Pancreas (tissue), 10 donors: ENCODE measurements around the gene RAB1B. TPM values are rescaled to one million over a fixed set of nuclear protein-coding genes. Genes with fewer than 3 reads are reported as not detected.

Experiments
- ATAC-seq, 4 donors: fragments of 200-7000 bp; cut with Tn5 transposase; one replicate each; pipeline versions ENCODE4 v1.8.0 to v1.9.1; 2020; ENCODE audit warnings: mild to moderate bottlenecking in 4 of 4, moderate library complexity in 4 of 4
- DNase-seq, 6 donors: peaks; one replicate each; pipeline ENCODE4 v3.0.0-alpha.2; 2020
- FAIRE-seq: peaks from 2 replicates; lab custom pipeline; 2012; peaks lifted over from hg19 to GRCh38; lab: Jason Lieb, UNC
- H3K27ac ChIP-seq, 4 donors: fragments of 200-600 bp; sonication (generic); 1 replicate in 3 of 4; 2 replicates in 1 of 4; pipeline versions ENCODE4 v1.5.0 to v1.8.0; 2020
- H3K27me3 ChIP-seq, 4 donors: fragments of 200-600 bp; one replicate each; pipeline ENCODE4 v1.8.0; 2021
- H3K36me3 ChIP-seq, 3 donors: fragments of 200-600 bp; sonication (generic) in 1 of 3; one replicate each; pipeline versions ENCODE4 v1.5.0 to v1.8.0; 2020 to 2021
- H3K4me1 ChIP-seq, 3 donors: fragments of 200-600 bp; one replicate each; pipeline ENCODE4 v1.8.0; 2021
- H3K4me3 ChIP-seq, 4 donors: fragments of 200-600 bp; sonication (generic) in 2 of 4; one replicate each; pipeline versions ENCODE4 v1.5.0 to v1.8.0; 2020 to 2021
- H3K9me3 ChIP-seq, 4 donors: fragments of 200-600 bp; one replicate each; pipeline ENCODE4 v1.8.0; 2021
- CTCF ChIP-seq, 4 donors: fragments of 200-600 bp; sonication (generic) in 3 of 4; IDR thresholded peaks; one replicate each; pipeline versions ENCODE4 v1.5.0 to v1.8.0; 2021; ENCODE audit warnings: antibody characterized with exemption in 4 of 4
- WGBS, 2 donors: extraction: QIAGEN DNeasy Blood & Tissue Kit; methylation state at CpG; one replicate each; pipeline ENCODE4 v1.1.7; 2013; 5-methylcytosine and 5-hydroxymethylcytosine counted together
- intact Hi-C, 3 donors: fragments of 100-400 bp; cut with DNase I; formaldehyde crosslinking; loops; one replicate each; pipeline versions ENCODE4 v1.11.1 to v1.14.2; 2022
- polyA plus RNA-seq, 2 donors: library from polyadenylated mRNA; stranded (reverse); fragments of 200-250 nt; gene quantifications; one replicate each; pipeline ENCODE4 v1.2.3, GENCODE V29; 2013
- total RNA-seq, 6 donors: library from RNA; stranded (reverse); fragmentation: NEBNext Ultra II Directional in 4 of 6; extraction: Animal tissue kit (Norgen Biotek cat#: 25700) in 4 of 6; gene quantifications; one replicate each; pipeline versions ENCODE4 v1.2.1 to v1.2.4, GENCODE V29; 2021 to 2023
- donor health status: healthy with polysubstance abuse.
- donor health status: DM: no; HTN: no; CAD: no; lungs with moderate emphysema.
- donor health status: DM: no; HTN: no; CAD: no.
- donor health status: control.
- donor health status: control.
- donor health status: Bipolar disorder and iron deficiency.
- donor health status: DM: yes; HTN: yes; CAD: no.
- donor health status: DM: no; HTN: no; CAD: no.
- donor health status: DM: no; HTN: no; CAD: no.
- donor health status: DM: yes; HTN: yes; CAD: no.

The RAB1B gene
- total and polyA plus RNA-seq, 8 donors: 36.8 to 96.2 (median 55.1) TPM

DNA sequence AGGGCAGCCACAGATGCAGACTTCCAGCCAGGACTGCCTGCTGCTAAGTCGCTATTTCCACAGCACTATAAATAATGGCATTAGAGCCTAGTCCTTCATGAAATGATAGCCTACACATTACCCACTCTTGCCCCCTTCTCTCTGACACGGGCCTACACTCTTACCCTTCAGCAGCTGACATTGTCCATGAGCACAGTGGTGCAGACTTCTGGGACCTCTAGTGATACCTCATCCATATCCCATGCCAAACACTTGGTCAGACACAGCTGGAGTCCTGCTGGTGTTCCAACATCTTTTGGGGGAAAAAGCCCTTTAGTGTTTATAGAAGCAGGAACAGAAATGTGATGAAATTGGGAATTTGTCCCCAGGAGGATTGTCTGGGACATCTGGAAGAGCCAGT lies 43.4 kb upstream of the RAB1B start:
- Histone ChIP-seq H3K36me3 (no peaks in the 10 kb centered on the region), H3K27me3 (no peaks in the 10 kb centered on the region), H3K27ac (no peak overlapping the region), H3K4me1 (no peaks in the 10 kb centered on the region), H3K4me3 (no peak overlapping the region), H3K9me3 (no peaks in the 10 kb centered on the region)
- no peak for DNase-seq
- intact Hi-C loops: loop anchor here in 1 of 3 donors (10.0 kb wide), 1 partner anchor 60 kb away; the partner anchor contains the start of gene YIF1A
- no peak for FAIRE-seq
- ATAC-seq: no peak
- WGBS, 2 donors: 35 to 39% methylated on average over 2 of the region's 2 CpGs
- no peak for TF ChIP-seq CTCF (IDR thresholded peaks at IDR 0.05)

DNA sequence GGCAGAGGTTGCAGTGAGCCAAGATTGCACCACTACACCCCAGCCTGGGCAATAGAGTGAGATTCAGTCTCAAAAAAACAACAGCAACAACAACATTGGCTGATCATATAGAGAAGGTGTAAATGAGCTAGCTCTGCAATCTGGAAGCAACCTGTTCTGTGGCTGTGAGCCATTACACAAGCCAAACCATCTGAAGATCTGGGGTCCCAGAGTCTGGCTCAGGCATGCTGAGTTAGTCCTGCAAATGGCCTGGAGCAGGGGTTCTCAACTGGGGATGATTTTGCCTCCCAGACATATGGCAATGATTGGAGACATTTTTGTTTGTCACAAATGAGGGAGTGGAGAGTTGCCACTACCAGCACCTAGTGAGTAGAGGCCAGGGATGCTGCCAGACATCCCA lies 42.3 kb upstream of the RAB1B start:
- no peak for TF ChIP-seq CTCF (IDR thresholded peaks at IDR 0.05)
- ATAC-seq: no peak

GRCh38 chr11:66227700-66228099 lies 40.7 kb upstream of the RAB1B start:
- H3K27me3 ChIP-seq: no peaks in the 10 kb centered on the region
- H3K9me3 ChIP-seq: no peaks in the 10 kb centered on the region
- H3K4me3 ChIP-seq: no peak overlapping the region
- peaks cover 0 to 18% (median 0%) of the 10 kb centered on the region in 3 donors for H3K36me3 ChIP-seq
- peak in 2 of 4 donors; percentile 11 for ATAC-seq
- peak in 1 of 6 donors; percentile 17 for DNase-seq
- no peaks in the 10 kb centered on the region for H3K4me1 ChIP-seq
- TF ChIP-seq CTCF (IDR thresholded peaks at IDR 0.05): no peak
- FAIRE-seq: no peak
- WGBS, 2 donors: 75 to 80% methylated on average over 5 of the region's 5 CpGs
- intact Hi-C loops: loop anchor here in 1 of 3 donors (10.0 kb wide), 1 partner anchor 57 kb away; the partner anchor contains the start of gene YIF1A
- peak overlapping the region in 1 of 4 donors; percentile 35 for H3K27ac ChIP-seq

More for the DNA sequence above, 42.3 kb upstream of the RAB1B start:
- Histone ChIP-seq H3K27me3 (no peaks in the 10 kb centered on the region), H3K36me3 (peaks cover 0 to 4% (median 0%) of the 10 kb centered on the region in 3 donors), H3K4me1 (no peaks in the 10 kb centered on the region), H3K9me3 (no peaks in the 10 kb centered on the region), H3K27ac (no peak overlapping the region), H3K4me3 (no peak overlapping the region)
- peak in 1 of 6 donors; percentile 4 for DNase-seq
- no peak for FAIRE-seq
- intact Hi-C loops: loop anchor here in 1 of 3 donors (10.0 kb wide), 1 partner anchor 59 kb away; the partner anchor contains the start of gene YIF1A

DNA sequence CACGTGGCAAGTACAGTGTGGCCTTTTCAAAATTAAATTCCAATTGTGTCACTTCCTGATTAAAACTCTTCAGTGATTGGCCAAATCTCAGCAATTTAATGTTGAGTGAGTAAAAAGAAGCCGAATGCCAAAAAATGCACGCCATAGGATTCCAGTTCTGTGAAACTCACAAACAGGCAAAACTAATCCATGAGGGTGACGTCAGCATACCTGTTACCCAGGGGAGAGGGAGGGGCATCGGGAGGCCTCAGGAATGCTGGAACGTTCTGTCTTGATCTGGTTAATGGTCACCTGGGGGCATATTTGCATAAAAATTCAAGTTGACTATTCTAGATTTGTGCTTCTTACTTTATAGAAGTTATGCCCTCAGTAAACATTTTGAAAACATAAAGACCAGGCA lies 39.9 kb upstream of the RAB1B start:
- intact Hi-C loops: loop anchor here in 1 of 3 donors (10.0 kb wide), 1 partner anchor 56 kb away; the partner anchor contains the start of gene YIF1A
- H3K4me3 ChIP-seq: no peak overlapping the region
- WGBS, 2 donors: 64% methylated on average over 6 of the region's 6 CpGs
- ATAC-seq: peak; percentile 50 to 80 (median 76)
- H3K9me3 ChIP-seq: no peaks in the 10 kb centered on the region
- TF ChIP-seq CTCF (IDR thresholded peaks at IDR 0.05): no peak
- FAIRE-seq: no peak
- no peaks in the 10 kb centered on the region for H3K4me1 ChIP-seq
- H3K36me3 ChIP-seq: peaks cover 0 to 26% (median 0%) of the 10 kb centered on the region in 3 donors
- no peaks in the 10 kb centered on the region for H3K27me3 ChIP-seq
- peak in 3 of 6 donors; percentile 17 to 51 (median 48) for DNase-seq
- peak overlapping the region; percentile 1 to 47 (median 20) for H3K27ac ChIP-seq

- Histone ChIP-seq H3K9me3 (no peaks in the 10 kb centered on the region), H3K4me1 (no peaks in the 10 kb centered on the region), H3K27ac (no peak overlapping the region), H3K36me3 (peaks cover 0 to 36% (median 3%) of the 10 kb centered on the region in 3 donors), H3K27me3 (no peaks in the 10 kb centered on the region), H3K4me3 (no peak overlapping the region)
- FAIRE-seq (no peak), ATAC-seq (no peak), DNase-seq (no peak)
- no peak for TF ChIP-seq CTCF (IDR thresholded peaks at IDR 0.05)
- intact Hi-C loops: no loop called here
- 75 to 84% methylated on average over 6 of the region's 6 CpGs for WGBS, 2 donors
These were observed 38.3 kb upstream of the RAB1B start for GRCh38 chr11:66230156-66230555.
